Neural cell (in vitro differentiated cells): ENCODE results near the gene ABHD16B. TPM values are rescaled to one million over a fixed set of nuclear protein-coding genes. Genes with fewer than 3 reads are reported as not detected.

Experiments
- H2AFZ ChIP-seq: fragments of 200-600, 300-800 bp; sonication (generic), shearing (Covaris generic); 2 replicates; pipeline ENCODE4 v1.6.0; 2014; ENCODE audit warnings: low read depth, mild to moderate bottlenecking, antibody characterized with exemption, low read length, moderate library complexity
- H3F3A ChIP-seq: fragments of 200-600 bp; shearing (Covaris generic); 2 replicates; pipeline ENCODE4 v1.6.1; 2016; ENCODE audit warnings: mild to moderate bottlenecking, moderate library complexity, mixed read lengths, antibody characterized with exemption, low read length; ENCODE audit not compliant: insufficient read depth, poor library complexity, severe bottlenecking
- H3K27ac ChIP-seq: fragments of 200-600, 300-800 bp; sonication (generic), shearing (Covaris generic); 2 replicates; pipeline ENCODE4 v1.5.1; 2014; ENCODE audit warnings: mild to moderate bottlenecking, low read length, moderate library complexity
- H3K27me3 ChIP-seq: fragments of 300-800, 200-600 bp; sonication (generic), shearing (Covaris generic); 2 replicates; pipeline ENCODE4 v1.6.0; 2014; ENCODE audit warnings: mild to moderate bottlenecking, low read depth, low read length, moderate library complexity; ENCODE audit not compliant: insufficient read depth
- H3K36me3 ChIP-seq: fragments of 300-800, 200-600 bp; sonication (generic), shearing (Covaris generic); 2 replicates; pipeline ENCODE4 v1.5.1; 2014; ENCODE audit warnings: mild to moderate bottlenecking, antibody characterized with exemption, low read length, moderate library complexity; ENCODE audit not compliant: insufficient read depth
- H3K4me2 ChIP-seq: fragments of 300-800, 200-600 bp; sonication (generic), shearing (Covaris generic); 2 replicates; pipeline ENCODE4 v1.6.0; 2014; ENCODE audit warnings: mild to moderate bottlenecking, low read length
- H3K4me3 ChIP-seq: fragments of 300-800, 200-600 bp; sonication (generic), shearing (Covaris generic); 2 replicates; pipeline ENCODE4 v1.5.1; 2014; ENCODE audit warnings: mild to moderate bottlenecking, low read length, moderate library complexity
- H3K79me2 ChIP-seq: fragments of 200-600 bp; shearing (Covaris generic); replicated peaks from 2 replicates; pipeline ENCODE4 v1.6.0; 2014; ENCODE audit warnings: mild to moderate bottlenecking, low read length, moderate library complexity; ENCODE audit not compliant: insufficient read depth
- H3K9ac ChIP-seq: fragments of 300-800, 200-600 bp; sonication (generic), shearing (Covaris generic); 2 replicates; pipeline ENCODE4 v1.6.1; 2016; ENCODE audit warnings: mild to moderate bottlenecking, low read length, mixed read lengths
- H3K9me2 ChIP-seq: fragments of 200-600 bp; shearing (Covaris generic); 2 replicates; pipeline ENCODE4 v1.6.1; 2016; ENCODE audit warnings: mild to moderate bottlenecking, low read length, mixed read lengths; ENCODE audit not compliant: insufficient read depth
- H3K9me3 ChIP-seq: fragments of 200-600, 300-800 bp; sonication (generic), shearing (Covaris generic); 2 replicates; pipeline ENCODE4 v1.6.1; 2016; ENCODE audit warnings: mild to moderate bottlenecking, mixed run types, low read length, moderate library complexity, mixed read lengths
- H4K20me1 ChIP-seq: fragments of 200-600 bp; shearing (Covaris generic); 2 replicates; pipeline ENCODE4 v1.6.1; 2016; ENCODE audit warnings: mild to moderate bottlenecking, mixed run types; ENCODE audit not compliant: insufficient read depth
- EP300 ChIP-seq: fragments of 450-650 bp; conservative IDR thresholded peaks from 2 replicates; pipeline ENCODE4 v1.6.1; 2014; ENCODE audit warnings: antibody characterized with exemption, mild to moderate bottlenecking, moderate library complexity; ENCODE audit not compliant: poor library complexity, severe bottlenecking
- EZH2 ChIP-seq: fragments of 200-600, 300-800 bp; shearing (Covaris generic), sonication (generic); IDR thresholded peaks from 2 replicates; pipeline ENCODE4 v1.6.1; 2014; ENCODE audit warnings: antibody characterized with exemption, low read length, borderline replicate concordance, mild to moderate bottlenecking; ENCODE audit not compliant: insufficient read depth, poor library complexity, severe bottlenecking
- MXI1 ChIP-seq: fragments of 450-650 bp; conservative IDR thresholded peaks from 2 replicates; pipeline ENCODE4 v1.6.1; 2014; ENCODE audit warnings: antibody characterized with exemption, mild to moderate bottlenecking; ENCODE audit not compliant: poor library complexity, severe bottlenecking
- POLR2AphosphoS5 ChIP-seq: IDR thresholded peaks from 2 replicates; pipeline ENCODE4 v1.6.1; 2012
- RAD21 ChIP-seq: fragments of 450-650 bp; conservative IDR thresholded peaks from 2 replicates; pipeline ENCODE4 v1.6.1; 2014; ENCODE audit warnings: antibody characterized with exemption, mild to moderate bottlenecking, moderate library complexity
- SMC3 ChIP-seq: fragments of 450-650 bp; conservative IDR thresholded peaks from 2 replicates; pipeline ENCODE4 v1.6.1; 2014; ENCODE audit warnings: antibody characterized with exemption, mild to moderate bottlenecking, moderate library complexity; ENCODE audit not compliant: poor library complexity
- TAF1 ChIP-seq: IDR thresholded peaks from 2 replicates; pipeline ENCODE4 v1.6.1; 2012; ENCODE audit warnings: low read depth
- polyA plus RNA-seq: library from polyadenylated mRNA; depleted of rRNA; stranded (reverse); fragments of >200 nt; gene quantifications from 2 replicates; pipeline ENCODE4 v1.2.3, GENCODE V29; 2014
- TF ChIP-seq, protein P1 (sequence below): IDR thresholded peaks from 2 replicates; pipeline ENCODE4 v1.6.1; 2012; ENCODE audit warnings: borderline replicate concordance
- TF ChIP-seq, protein P2 (sequence below): fragments of 450-650 bp; IDR thresholded peaks from 2 replicates; pipeline ENCODE4 v1.5.1; 2014; ENCODE audit warnings: antibody characterized with exemption, mild to moderate bottlenecking, moderate library complexity; ENCODE audit not compliant: poor library complexity, severe bottlenecking

The ABHD16B gene
- polyA plus RNA-seq, 1 donor from 2014 or later: not detected

DNA sequence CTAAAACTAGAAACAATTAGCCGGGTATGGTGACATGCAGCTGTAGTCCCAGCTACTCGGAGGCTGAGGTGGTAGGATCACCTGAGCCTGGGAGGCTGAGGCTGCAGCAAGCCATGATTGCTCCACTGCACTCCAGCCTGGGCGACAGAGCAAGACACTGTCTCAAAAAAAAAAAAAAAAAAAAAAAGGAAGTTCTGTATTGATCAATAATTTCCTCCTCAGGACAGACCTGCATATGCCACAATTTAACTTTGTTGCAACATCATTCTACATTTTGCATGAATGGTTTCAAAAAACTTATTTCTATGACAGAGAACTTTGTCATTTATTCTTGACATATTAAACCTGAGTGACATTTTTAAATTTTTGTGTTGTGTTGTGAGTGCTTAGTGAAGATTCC, 39.1 kb downstream of the ABHD16B start:
- no peaks in the 10 kb centered on the region for H3K27me3 ChIP-seq
- TF ChIP-seq MXI1 (no peak), EP300 (no peak), TAF1 (no peak), EZH2 (no peak), SMC3 (no peak), POLR2AphosphoS5 (no peak), RAD21 (no peak)
- TF ChIP-seq, protein P1, sequence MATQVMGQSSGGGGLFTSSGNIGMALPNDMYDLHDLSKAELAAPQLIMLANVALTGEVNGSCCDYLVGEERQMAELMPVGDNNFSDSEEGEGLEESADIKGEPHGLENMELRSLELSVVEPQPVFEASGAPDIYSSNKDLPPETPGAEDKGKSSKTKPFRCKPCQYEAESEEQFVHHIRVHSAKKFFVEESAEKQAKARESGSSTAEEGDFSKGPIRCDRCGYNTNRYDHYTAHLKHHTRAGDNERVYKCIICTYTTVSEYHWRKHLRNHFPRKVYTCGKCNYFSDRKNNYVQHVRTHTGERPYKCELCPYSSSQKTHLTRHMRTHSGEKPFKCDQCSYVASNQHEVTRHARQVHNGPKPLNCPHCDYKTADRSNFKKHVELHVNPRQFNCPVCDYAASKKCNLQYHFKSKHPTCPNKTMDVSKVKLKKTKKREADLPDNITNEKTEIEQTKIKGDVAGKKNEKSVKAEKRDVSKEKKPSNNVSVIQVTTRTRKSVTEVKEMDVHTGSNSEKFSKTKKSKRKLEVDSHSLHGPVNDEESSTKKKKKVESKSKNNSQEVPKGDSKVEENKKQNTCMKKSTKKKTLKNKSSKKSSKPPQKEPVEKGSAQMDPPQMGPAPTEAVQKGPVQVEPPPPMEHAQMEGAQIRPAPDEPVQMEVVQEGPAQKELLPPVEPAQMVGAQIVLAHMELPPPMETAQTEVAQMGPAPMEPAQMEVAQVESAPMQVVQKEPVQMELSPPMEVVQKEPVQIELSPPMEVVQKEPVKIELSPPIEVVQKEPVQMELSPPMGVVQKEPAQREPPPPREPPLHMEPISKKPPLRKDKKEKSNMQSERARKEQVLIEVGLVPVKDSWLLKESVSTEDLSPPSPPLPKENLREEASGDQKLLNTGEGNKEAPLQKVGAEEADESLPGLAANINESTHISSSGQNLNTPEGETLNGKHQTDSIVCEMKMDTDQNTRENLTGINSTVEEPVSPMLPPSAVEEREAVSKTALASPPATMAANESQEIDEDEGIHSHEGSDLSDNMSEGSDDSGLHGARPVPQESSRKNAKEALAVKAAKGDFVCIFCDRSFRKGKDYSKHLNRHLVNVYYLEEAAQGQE: no peak
- TF ChIP-seq, protein P2, sequence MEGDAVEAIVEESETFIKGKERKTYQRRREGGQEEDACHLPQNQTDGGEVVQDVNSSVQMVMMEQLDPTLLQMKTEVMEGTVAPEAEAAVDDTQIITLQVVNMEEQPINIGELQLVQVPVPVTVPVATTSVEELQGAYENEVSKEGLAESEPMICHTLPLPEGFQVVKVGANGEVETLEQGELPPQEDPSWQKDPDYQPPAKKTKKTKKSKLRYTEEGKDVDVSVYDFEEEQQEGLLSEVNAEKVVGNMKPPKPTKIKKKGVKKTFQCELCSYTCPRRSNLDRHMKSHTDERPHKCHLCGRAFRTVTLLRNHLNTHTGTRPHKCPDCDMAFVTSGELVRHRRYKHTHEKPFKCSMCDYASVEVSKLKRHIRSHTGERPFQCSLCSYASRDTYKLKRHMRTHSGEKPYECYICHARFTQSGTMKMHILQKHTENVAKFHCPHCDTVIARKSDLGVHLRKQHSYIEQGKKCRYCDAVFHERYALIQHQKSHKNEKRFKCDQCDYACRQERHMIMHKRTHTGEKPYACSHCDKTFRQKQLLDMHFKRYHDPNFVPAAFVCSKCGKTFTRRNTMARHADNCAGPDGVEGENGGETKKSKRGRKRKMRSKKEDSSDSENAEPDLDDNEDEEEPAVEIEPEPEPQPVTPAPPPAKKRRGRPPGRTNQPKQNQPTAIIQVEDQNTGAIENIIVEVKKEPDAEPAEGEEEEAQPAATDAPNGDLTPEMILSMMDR: no peak
- peaks cover 58% of the 10 kb centered on the region for H3K79me2 ChIP-seq
- no peaks in the 10 kb centered on the region for H3F3A ChIP-seq
- no peaks in the 10 kb centered on the region for H3K36me3 ChIP-seq
- no peaks in the 10 kb centered on the region for H3K9me3 ChIP-seq
- peaks cover 19% of the 10 kb centered on the region for H4K20me1 ChIP-seq
- no peaks in the 10 kb centered on the region for H3K9me2 ChIP-seq
- H3K9ac ChIP-seq: no peak overlapping the region
- H3K4me3 ChIP-seq: no peak overlapping the region
- no peak overlapping the region for H3K4me2 ChIP-seq
- H2AFZ ChIP-seq: no peak overlapping the region
- no peak overlapping the region for H3K27ac ChIP-seq

DNA sequence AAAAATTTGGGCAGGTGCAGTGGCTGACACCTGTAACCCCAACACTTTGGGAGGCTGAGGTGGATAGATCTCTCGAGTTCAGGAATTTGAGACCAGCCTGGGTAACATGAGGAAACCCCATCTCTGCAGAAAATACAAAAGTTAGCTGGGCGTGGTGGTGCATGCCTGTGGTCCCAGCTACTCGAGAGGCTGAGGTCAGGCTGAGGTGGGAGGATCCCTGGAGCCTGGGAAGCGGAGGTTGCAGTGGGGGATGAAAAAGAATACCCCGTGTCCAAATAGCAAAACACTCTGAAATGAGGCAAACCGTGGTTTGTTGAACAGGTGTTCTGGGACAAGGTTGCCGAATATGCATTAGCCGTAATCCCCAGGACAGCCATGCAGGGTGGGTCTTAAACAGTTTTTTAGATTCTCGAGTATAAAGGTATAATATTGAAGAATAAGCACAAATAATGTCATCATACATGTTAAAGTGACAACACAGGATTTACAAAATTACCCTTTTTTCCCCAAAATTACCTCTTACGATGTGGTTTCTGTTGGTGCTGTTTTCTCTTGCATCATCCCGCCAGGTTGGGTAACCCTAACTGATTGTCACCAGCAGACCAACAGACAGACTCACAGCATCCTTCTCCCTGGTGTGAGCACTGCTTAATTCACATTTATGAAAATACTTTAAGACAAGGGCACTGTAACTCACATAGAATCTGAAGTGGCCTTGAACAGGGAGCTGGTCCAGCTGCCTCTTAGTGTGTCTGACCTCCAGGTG, 42.7 kb downstream of the ABHD16B start:
- Histone ChIP-seq H3K27ac (no peak overlapping the region), H3K79me2 (peaks cover 46% of the 10 kb centered on the region), H3K9ac (no peak overlapping the region), H3K4me2 (no peak overlapping the region), H3K36me3 (no peaks in the 10 kb centered on the region), H3F3A (no peaks in the 10 kb centered on the region), H2AFZ (no peak overlapping the region), H4K20me1 (peaks cover 3% of the 10 kb centered on the region), H3K9me3 (no peaks in the 10 kb centered on the region), H3K4me3 (no peak overlapping the region), H3K27me3 (no peaks in the 10 kb centered on the region), H3K9me2 (no peaks in the 10 kb centered on the region)
- TF ChIP-seq, protein P2: no peak
- no peak for TF ChIP-seq SMC3
- TF ChIP-seq POLR2AphosphoS5: no peak
- no peak for TF ChIP-seq RAD21
- TF ChIP-seq MXI1: no peak
- no peak for TF ChIP-seq EP300
- TF ChIP-seq, protein P1: no peak
- no peak for TF ChIP-seq EZH2
- TF ChIP-seq TAF1: no peak
